ENCODE results near the gene LRRC8E.

LRRC8E gene

GRCh38 chr19:7932276-7932929 lies 44.1 kb downstream of the LRRC8E start:
- no peak for DNase-seq (ENCODE audit: low read depth in 3 of 3)

- no peak for DNase-seq (ENCODE audit: low read depth in 3 of 3)
Measured at GRCh38 chr19:7932930-7933300, 44.6 kb downstream of the LRRC8E start.

- no peak for DNase-seq (ENCODE audit: low read depth in 3 of 3)
Measured at GRCh38 chr19:7933411-7933810, 45.1 kb downstream of the LRRC8E start.

GRCh38 chr19:7933828-7934725 lies 45.8 kb downstream of the LRRC8E start:
- no peak for DNase-seq (ENCODE audit: low read depth in 3 of 3)

- DNase-seq (ENCODE audit: low read depth in 3 of 3): no peak
Measured at GRCh38 chr19:7934766-7935165, 46.5 kb downstream of the LRRC8E start.

- no peak for DNase-seq (ENCODE audit: low read depth in 3 of 3)
Measured at GRCh38 chr19:7940841-7941240, 52.5 kb downstream of the LRRC8E start.

GRCh38 chr19:7941895-7942596 lies 53.7 kb downstream of the LRRC8E start:
- no peak for DNase-seq (ENCODE audit: low read depth in 3 of 3)

- no peak for DNase-seq (ENCODE audit: low read depth in 3 of 3)
Measured at GRCh38 chr19:7942981-7943443, 54.7 kb downstream of the LRRC8E start.

GRCh38 chr19:7943444-7944176 lies 55.3 kb downstream of the LRRC8E start, which contains the start of gene TIMM44:
Gene TIMM44 (minus strand): TSS chr19:7943666. CDS start chr19:7943651, 15 bp downstream.
- peak; percentile 97 to 99 (median 97) for DNase-seq (ENCODE audit: low read depth in 3 of 3)

- DNase-seq (ENCODE audit: low read depth in 3 of 3): peak; percentile 75 to 80 (median 80)
Measured at GRCh38 chr19:7944177-7944761, 56.0 kb downstream of the LRRC8E start.

- no peak for DNase-seq (ENCODE audit: low read depth in 3 of 3)
Measured at GRCh38 chr19:7947939-7948338, 59.6 kb downstream of the LRRC8E start.
